ENCODE data around the gene GGA2.

Gene GGA2

DNA sequence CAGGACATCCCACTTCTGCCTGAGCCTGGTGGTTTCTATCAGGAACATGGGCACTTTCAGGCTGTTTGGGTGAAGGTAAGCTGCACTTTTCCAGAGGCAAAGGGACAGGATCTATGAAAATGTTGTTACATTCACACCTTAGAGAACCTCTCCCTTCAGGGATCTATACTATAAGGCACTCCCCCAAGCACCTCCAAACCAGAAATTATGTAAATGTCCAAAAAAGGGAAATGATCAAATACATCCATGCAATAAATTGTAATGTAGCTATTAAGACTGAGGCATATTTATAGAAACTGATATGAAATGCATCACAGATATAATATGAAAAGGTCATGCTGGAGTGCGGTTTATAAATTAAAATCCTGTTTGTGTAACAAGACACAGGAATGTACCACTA, 34.0 kb downstream of the GGA2 start:
- Histone ChIP-seq H3K9ac (ENCODE audit: low read depth, low read length, poor library complexity, severe bottlenecking) (no peak overlapping the region), H3K4me2 (ENCODE audit: low read depth, low read length, poor library complexity, severe bottlenecking) (no peak overlapping the region), H3K9me2 (replicated peaks; ENCODE audit: low read depth, low read length) (no peaks in the 10 kb centered on the region), H3K79me2 (ENCODE audit: insufficient read depth, low read length) (no peaks in the 10 kb centered on the region), H3F3A (ENCODE audit: low read depth) (no peaks in the 10 kb centered on the region), H3K36me3 (ENCODE audit: insufficient read depth, low read length) (no peaks in the 10 kb centered on the region), H3K4me3 (ENCODE audit: low read length, poor library complexity, severe bottlenecking) (no peak overlapping the region), H3K27me3 (ENCODE audit: insufficient read depth, low read length, poor library complexity, severe bottlenecking) (no peaks in the 10 kb centered on the region), H3K9me3 (ENCODE audit: insufficient read depth, low read depth, low read length) (no peaks in the 10 kb centered on the region), H2AFZ (ENCODE audit: low read length) (no peak overlapping the region), H4K20me1 (ENCODE audit: insufficient read depth, low read length, poor library complexity, severe bottlenecking) (no peaks in the 10 kb centered on the region), H3K4me1 (ENCODE audit: insufficient read depth, low read length, poor library complexity, severe bottlenecking) (no peaks in the 10 kb centered on the region)
- TF ChIP-seq EZH2phosphoT487 (IDR thresholded peaks at IDR 0.05; ENCODE audit: borderline replicate concordance), result no peak
- TF ChIP-seq, protein P1, sequence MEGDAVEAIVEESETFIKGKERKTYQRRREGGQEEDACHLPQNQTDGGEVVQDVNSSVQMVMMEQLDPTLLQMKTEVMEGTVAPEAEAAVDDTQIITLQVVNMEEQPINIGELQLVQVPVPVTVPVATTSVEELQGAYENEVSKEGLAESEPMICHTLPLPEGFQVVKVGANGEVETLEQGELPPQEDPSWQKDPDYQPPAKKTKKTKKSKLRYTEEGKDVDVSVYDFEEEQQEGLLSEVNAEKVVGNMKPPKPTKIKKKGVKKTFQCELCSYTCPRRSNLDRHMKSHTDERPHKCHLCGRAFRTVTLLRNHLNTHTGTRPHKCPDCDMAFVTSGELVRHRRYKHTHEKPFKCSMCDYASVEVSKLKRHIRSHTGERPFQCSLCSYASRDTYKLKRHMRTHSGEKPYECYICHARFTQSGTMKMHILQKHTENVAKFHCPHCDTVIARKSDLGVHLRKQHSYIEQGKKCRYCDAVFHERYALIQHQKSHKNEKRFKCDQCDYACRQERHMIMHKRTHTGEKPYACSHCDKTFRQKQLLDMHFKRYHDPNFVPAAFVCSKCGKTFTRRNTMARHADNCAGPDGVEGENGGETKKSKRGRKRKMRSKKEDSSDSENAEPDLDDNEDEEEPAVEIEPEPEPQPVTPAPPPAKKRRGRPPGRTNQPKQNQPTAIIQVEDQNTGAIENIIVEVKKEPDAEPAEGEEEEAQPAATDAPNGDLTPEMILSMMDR (conservative IDR thresholded peaks at IDR 0.05; ENCODE audit: low read length), result no peak

DNA sequence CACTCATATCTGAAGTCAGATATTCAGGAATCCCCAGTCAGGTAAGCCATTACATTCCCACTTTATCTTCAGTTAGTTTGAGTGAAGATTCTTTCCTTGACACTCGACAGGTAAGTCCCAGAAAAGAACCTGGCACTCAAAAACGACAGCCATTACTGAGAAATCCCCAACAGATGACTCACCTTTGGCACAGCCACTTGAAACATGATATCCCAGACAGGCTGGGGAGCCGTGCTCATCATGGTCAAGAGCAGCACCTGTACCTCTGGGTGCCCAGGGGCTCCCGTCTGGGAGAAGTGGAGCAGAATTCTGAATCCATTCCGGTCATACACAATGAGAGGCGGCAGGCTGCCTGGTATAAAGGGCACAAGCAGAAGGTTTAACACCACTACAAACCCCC, 40.5 kb downstream of the GGA2 start:
- Histone ChIP-seq H3K9me3 (ENCODE audit: insufficient read depth, low read depth, low read length) (no peaks in the 10 kb centered on the region), H3K36me3 (ENCODE audit: insufficient read depth, low read length) (no peaks in the 10 kb centered on the region), H4K20me1 (ENCODE audit: insufficient read depth, low read length, poor library complexity, severe bottlenecking) (no peaks in the 10 kb centered on the region), H3F3A (ENCODE audit: low read depth) (no peaks in the 10 kb centered on the region), H3K79me2 (ENCODE audit: insufficient read depth, low read length) (no peaks in the 10 kb centered on the region), H3K4me2 (ENCODE audit: low read depth, low read length, poor library complexity, severe bottlenecking) (no peak overlapping the region), H3K9ac (ENCODE audit: low read depth, low read length, poor library complexity, severe bottlenecking) (no peak overlapping the region), H2AFZ (ENCODE audit: low read length) (no peak overlapping the region), H3K4me1 (ENCODE audit: insufficient read depth, low read length, poor library complexity, severe bottlenecking) (no peaks in the 10 kb centered on the region), H3K4me3 (ENCODE audit: low read length, poor library complexity, severe bottlenecking) (no peak overlapping the region), H3K27me3 (ENCODE audit: insufficient read depth, low read length, poor library complexity, severe bottlenecking) (no peaks in the 10 kb centered on the region), H3K9me2 (replicated peaks; ENCODE audit: low read depth, low read length) (no peaks in the 10 kb centered on the region)
- TF ChIP-seq, protein P1 (conservative IDR thresholded peaks at IDR 0.05; ENCODE audit: low read length), result no peak
- TF ChIP-seq EZH2phosphoT487 (IDR thresholded peaks at IDR 0.05; ENCODE audit: borderline replicate concordance), result no peak

DNA sequence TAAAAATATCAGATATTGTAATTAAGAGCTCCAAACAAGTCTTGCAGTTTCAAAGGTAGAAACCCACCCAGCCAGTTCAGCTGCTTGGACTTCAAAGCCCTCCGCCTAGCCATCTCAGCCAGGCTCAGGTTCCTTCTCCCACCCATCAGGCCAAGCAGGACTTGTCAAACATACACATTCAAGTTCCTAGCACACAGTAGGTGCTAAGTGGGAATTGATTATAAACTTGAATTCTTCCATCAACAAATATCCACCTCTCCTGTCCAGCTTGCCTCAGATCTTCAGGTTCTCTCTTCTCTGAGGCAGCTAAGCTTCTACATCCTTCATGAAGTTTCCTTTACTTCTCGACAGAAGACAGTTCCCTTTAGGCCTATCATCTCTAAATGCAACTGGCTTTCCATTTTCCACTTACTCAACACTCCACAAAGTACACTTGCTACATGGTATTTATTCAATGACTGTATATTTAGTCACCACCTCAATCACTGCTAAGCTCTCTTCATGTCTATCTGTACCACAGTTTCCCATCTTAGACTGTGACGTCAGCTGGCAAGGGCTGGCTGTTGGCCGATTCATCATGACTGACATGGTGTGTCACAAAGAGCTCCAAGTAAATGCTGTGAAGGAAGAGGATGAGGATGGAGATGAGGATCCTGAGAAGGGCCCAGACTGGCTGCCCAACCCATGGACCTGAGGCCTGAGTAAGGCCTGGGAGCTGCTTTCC, 44.0 kb downstream of the GGA2 start:
- no peak for TF ChIP-seq EZH2phosphoT487 (IDR thresholded peaks at IDR 0.05; ENCODE audit: borderline replicate concordance)
- TF ChIP-seq, protein P1 (conservative IDR thresholded peaks at IDR 0.05; ENCODE audit: low read length), result no peak
- no peak overlapping the region for H2AFZ ChIP-seq (ENCODE audit: low read length)
- H3K4me3 ChIP-seq (ENCODE audit: low read length, poor library complexity, severe bottlenecking), result no peak overlapping the region
- H4K20me1 ChIP-seq (ENCODE audit: insufficient read depth, low read length, poor library complexity, severe bottlenecking), result no peaks in the 10 kb centered on the region
- H3K4me1 ChIP-seq (ENCODE audit: insufficient read depth, low read length, poor library complexity, severe bottlenecking), result no peaks in the 10 kb centered on the region
- no peaks in the 10 kb centered on the region for H3K27me3 ChIP-seq (ENCODE audit: insufficient read depth, low read length, poor library complexity, severe bottlenecking)
- no peaks in the 10 kb centered on the region for H3K9me3 ChIP-seq (ENCODE audit: insufficient read depth, low read depth, low read length)
- H3K9me2 ChIP-seq (replicated peaks; ENCODE audit: low read depth, low read length), result no peaks in the 10 kb centered on the region
- no peaks in the 10 kb centered on the region for H3K36me3 ChIP-seq (ENCODE audit: insufficient read depth, low read length)
- no peaks in the 10 kb centered on the region for H3K79me2 ChIP-seq (ENCODE audit: insufficient read depth, low read length)
- H3K9ac ChIP-seq (ENCODE audit: low read depth, low read length, poor library complexity, severe bottlenecking), result no peak overlapping the region
- H3K4me2 ChIP-seq (ENCODE audit: low read depth, low read length, poor library complexity, severe bottlenecking), result no peak overlapping the region
- no peaks in the 10 kb centered on the region for H3F3A ChIP-seq (ENCODE audit: low read depth)

Data from Loucy (cell line).